Measurements from ENCODE around the gene ARHGAP25.

- TF ChIP-seq EZH2 (IDR thresholded peaks at IDR 0.05; ENCODE audit: low read length) (no peak), CTCF (optimal IDR thresholded peaks at IDR 0.05 in 1 of 3, IDR thresholded peaks at IDR 0.05 in 1 of 3, conservative IDR thresholded peaks at IDR 0.05 in 1 of 3; ENCODE audit: extremely low read depth in 1 of 3, insufficient read depth in 2 of 3, low read length in 3 of 3) (no peak)
Measured at GRCh38 chr2:68789603-68790002, 55.0 kb downstream of the ARHGAP25 start.

Data from keratinocyte (primary cell).